Gastrocnemius medialis (tissue), 4 donors: Measurements from ENCODE around the gene WDR70.

ENCODE experiments used
- POLR2A ChIP-seq, 2 donors: fragments of 450-650 bp; IDR thresholded peaks; one replicate each; pipeline ENCODE4 v1.6.1; 2017; ENCODE audit warnings: antibody characterized with exemption in 2 of 2, mild to moderate bottlenecking in 2 of 2, moderate library complexity in 2 of 2
- TF ChIP-seq, protein P1 (sequence below), 5 experiments: fragments of 450-650 bp in 3 of 5; fragments of 200-600 bp in 2 of 5; sonication (generic) in 2 of 5; IDR thresholded peaks in 4 of 5; conservative IDR thresholded peaks in 1 of 5; 1 replicate in 4 of 5; 2 replicates in 1 of 5; pipeline ENCODE4 v1.5.1; 2016 to 2019; ENCODE audit warnings: antibody characterized with exemption in 5 of 5, mild to moderate bottlenecking in 3 of 5, moderate library complexity in 3 of 5

GRCh38 chr5:37435261-37435660, 56.1 kb downstream of the WDR70 start:
- no peak for TF ChIP-seq POLR2A (IDR thresholded peaks at IDR 0.05)
- TF ChIP-seq, protein P1, sequence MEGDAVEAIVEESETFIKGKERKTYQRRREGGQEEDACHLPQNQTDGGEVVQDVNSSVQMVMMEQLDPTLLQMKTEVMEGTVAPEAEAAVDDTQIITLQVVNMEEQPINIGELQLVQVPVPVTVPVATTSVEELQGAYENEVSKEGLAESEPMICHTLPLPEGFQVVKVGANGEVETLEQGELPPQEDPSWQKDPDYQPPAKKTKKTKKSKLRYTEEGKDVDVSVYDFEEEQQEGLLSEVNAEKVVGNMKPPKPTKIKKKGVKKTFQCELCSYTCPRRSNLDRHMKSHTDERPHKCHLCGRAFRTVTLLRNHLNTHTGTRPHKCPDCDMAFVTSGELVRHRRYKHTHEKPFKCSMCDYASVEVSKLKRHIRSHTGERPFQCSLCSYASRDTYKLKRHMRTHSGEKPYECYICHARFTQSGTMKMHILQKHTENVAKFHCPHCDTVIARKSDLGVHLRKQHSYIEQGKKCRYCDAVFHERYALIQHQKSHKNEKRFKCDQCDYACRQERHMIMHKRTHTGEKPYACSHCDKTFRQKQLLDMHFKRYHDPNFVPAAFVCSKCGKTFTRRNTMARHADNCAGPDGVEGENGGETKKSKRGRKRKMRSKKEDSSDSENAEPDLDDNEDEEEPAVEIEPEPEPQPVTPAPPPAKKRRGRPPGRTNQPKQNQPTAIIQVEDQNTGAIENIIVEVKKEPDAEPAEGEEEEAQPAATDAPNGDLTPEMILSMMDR (IDR thresholded peaks at IDR 0.05 in 4 of 5, conservative IDR thresholded peaks at IDR 0.05 in 1 of 5): no peak
